ENCODE data around the gene PRKAR1B.

The PRKAR1B gene

GRCh38 chr7:522071-522950 is 204.8 kb downstream of the PRKAR1B start:
- DNase-seq (ENCODE audit: low read depth, low spot score): peak; percentile 55

GRCh38 chr7:521221-522070 is 205.6 kb downstream of the PRKAR1B start:
- DNase-seq (ENCODE audit: low read depth, low spot score): no peak

- DNase-seq (ENCODE audit: low read depth, low spot score): peak; percentile 61
These were observed 206.4 kb downstream of the PRKAR1B start for GRCh38 chr7:520503-521161.

GRCh38 chr7:519484-520390 is 207.3 kb downstream of the PRKAR1B start, which contains the start of gene PDGFA:
TSS of gene PDGFA (minus strand) at chr7:519846. CDS start at chr7:519001, 845 bp downstream.
- peak; percentile 75 for DNase-seq (ENCODE audit: low read depth, low spot score)

- DNase-seq (ENCODE audit: low read depth, low spot score): peak; percentile 73
These were observed 208.2 kb downstream of the PRKAR1B start for GRCh38 chr7:518630-519483.

DNA sequence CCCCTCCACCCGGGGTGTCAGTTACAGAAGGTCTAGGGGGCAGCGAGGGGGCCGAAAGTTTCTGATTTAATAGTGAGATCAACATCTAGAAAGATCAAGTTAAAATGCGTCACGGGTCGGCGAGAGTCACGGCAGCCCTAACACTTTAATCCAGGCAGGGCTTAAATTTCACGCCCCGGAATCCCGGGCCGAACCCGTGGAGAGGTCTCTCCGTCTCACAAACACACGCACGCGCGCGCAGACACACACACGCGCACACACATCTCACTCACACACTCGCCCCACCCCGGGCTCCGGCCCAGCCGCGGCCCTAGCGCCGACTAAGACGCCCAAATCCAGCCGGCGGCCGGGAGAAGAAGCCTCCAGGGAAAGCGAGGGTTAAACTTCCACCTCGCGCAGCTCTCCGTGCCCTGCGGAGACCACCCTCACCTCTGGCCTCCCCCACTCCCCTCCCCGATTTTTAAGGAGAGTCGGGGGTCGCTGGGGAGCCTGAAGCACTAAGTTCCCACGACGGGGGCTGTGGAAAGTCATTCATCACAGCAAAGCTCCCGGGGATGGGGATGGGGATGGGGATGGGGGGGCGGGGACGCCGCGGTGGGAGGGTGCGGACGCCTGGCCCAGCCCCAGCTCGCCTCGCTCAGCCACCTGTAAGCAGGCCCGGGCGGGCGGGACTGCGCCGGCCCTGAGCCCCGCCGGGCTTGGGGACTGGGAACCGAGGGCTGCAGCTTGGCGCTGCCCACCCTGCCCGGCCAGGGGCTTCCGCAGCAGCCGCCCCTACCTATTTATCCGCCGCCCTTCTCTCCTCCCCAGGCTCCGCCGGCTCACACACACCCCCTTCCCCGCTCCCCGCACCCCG is 209.1 kb downstream of the PRKAR1B start:
- peak; percentile 58 for DNase-seq (ENCODE audit: low read depth, low spot score)

- peak; percentile 68 for DNase-seq (ENCODE audit: low read depth, low spot score)
These were observed 210.2 kb downstream of the PRKAR1B start for GRCh38 chr7:516606-517456.

- DNase-seq (ENCODE audit: low read depth, low spot score): no peak
These were observed 210.9 kb downstream of the PRKAR1B start for GRCh38 chr7:516216-516605.

DNA sequence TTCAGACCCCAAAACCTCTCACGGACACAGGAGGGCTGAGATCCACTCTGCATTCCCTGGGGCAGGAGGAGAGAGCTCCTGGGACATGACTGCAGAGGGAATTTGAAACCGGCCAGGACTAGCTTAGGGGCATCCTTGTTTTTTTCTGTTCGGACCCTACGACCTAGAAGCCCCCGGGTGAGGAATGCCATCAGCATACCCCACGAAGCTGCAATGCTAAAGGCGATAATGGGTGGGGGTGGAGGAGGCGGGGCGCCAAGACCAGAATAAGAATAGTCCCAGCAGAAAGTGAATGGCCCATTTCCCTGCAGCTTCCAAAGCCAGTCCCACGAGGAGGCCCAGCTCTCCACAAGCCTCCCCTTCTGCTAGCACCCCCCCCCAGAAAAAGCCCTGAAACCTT is 211.5 kb downstream of the PRKAR1B start:
- DNase-seq (ENCODE audit: low read depth, low spot score): peak; percentile 95

DNA sequence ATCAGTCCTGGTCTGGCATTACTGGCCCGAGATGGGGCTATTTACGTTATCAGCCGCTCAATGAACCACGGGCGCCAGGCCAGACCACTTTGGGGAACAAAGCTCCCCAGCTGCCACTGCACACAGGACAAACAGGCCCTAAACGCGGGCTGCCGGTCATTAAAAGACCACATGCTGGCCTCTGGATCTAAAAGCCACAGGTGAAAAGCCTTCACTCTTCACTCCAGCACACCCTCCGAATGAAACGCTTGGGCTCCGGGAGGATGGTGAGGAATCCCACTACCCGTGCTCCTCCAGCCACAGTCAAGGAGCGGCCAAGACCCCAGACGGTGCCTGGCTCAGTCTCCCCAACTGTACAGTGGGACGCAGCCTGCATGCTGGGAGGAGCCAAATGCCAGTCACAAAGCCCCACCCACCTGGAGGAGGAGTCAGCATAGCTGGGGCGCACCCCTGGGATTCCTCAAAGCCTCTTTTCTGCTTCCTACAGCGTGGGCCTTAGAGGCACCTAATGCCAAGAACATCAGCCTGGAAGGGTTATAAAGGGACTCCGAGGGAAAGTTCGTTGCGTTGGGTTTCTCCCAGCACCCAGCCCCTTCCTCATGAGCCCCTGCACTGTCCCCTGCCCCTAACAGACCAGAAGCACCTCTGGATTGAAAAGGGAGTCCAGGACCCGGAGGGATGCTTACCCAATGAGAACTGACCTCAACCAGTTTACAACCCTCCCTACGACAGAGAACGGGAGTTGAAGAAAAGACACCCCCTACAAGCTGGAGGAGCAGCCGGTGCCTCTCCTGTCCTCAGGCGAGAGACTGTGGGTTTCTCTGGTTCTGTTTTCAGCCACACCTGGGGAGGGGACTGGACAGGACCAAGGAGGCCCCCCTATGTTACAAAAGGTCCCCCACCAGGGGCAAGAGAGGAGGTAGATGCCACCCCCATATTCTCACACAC is 212.2 kb downstream of the PRKAR1B start:
- DNase-seq (ENCODE audit: low read depth, low spot score): peak; percentile 66

GRCh38 chr7:514242-514641 is 212.8 kb downstream of the PRKAR1B start:
- no peak for DNase-seq (ENCODE audit: low read depth, low spot score)

- no peak for DNase-seq (ENCODE audit: low read depth, low spot score)
These were observed 213.4 kb downstream of the PRKAR1B start for GRCh38 chr7:513521-514166.

- no peak for DNase-seq (ENCODE audit: low read depth, low spot score)
These were observed 214.4 kb downstream of the PRKAR1B start for GRCh38 chr7:512541-513311.

DNA sequence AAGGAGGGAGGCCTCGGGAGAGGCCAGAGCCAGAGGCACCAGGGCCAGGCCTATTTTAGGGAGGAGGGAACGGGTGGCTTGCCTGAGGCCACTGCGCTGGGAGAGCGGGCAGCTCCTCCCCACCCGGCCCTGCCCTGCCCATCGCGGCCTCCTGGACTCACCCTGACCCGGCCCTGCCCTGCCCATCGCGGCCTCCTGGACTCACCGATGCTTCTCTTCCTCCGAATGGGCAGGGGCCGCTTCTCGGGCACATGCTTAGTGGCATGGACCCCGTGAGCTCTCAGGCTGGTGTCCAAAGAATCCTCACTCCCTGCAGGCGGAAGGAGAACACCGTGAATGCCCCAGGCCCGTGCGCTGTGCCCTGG is 215.0 kb downstream of the PRKAR1B start:
- no peak for DNase-seq (ENCODE audit: low read depth, low spot score)

DNA sequence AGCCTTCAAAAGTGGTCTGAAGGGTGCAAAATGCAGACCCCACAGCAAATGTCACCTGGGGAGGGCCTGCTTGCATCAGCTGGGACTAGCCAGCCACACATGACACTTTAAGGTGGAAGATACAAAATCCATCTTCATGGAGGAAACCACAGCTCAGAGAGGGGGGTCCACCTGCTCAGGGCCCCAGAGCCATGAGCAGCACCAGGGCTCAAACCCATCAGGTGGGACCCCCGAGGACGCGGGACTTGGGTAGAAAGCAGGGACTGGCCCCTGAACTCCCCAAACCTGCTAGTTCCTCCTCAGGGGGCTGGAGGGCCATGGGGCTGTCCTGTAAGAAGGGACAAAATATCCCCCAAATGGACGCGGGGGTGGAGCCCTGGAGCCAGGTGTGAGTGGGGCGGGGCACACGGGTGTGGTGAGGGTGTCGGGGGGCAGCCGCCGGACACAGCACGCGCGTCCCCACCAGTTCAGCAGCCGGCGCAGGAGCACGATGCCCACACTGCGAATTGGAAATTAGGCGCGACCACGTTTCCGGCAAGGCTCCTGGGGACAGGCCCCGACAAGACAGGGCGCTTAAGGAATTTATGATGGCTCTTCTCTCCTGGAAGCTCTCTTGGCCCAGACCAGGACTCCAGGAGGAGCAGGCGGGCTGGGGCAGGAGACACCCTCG is 215.5 kb downstream of the PRKAR1B start:
- DNase-seq (ENCODE audit: low read depth, low spot score): no peak
